GM18508 (cell line): ENCODE results near the gene TASP1.
"Not testable (repeated sequence)": the region's sequence is repeated elsewhere in the genome, so short reads cannot be mapped to it uniquely, and the experiment has no call there.

Experiments
- ATAC-seq: cut with Tn5 transposase; IDR thresholded peaks from one replicate; pipeline ENCODE4 v1.9.1; 2021; ENCODE audit warnings: moderate number of reproducible peaks; ENCODE audit not compliant: insufficient read depth, unreplicated experiment

The TASP1 gene

DNA sequence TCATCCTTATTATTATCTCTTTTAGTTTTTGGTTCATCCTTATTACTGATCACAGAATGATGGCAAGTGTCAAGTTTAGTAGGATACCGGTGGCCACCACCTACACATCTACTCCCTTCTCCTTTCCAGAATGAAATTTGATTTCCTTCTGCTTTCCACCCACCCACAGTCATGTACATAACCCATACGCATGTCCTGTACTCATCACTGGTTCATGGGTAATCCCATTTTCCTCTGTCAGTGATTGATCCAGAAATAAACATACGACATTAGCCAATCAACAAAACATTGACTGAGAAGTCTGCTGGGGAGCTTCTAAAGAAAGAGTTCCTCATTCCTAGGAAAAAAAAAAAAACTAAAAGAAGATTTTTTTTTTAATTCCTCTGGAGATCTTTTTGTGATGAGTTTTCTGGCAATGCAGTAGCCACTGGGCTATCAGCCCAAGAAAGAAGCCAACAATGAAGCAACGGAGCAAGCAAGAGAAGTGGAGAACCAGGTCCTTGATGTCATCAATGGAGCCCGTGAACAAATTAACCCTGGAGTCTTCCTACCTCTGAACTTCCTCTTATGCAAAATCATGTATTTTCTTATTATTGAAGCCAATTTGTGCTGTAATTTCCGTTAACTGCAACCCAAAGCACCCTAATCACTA is 127.8 kb downstream of the TASP1 start:
- ATAC-seq, result no peak

DNA sequence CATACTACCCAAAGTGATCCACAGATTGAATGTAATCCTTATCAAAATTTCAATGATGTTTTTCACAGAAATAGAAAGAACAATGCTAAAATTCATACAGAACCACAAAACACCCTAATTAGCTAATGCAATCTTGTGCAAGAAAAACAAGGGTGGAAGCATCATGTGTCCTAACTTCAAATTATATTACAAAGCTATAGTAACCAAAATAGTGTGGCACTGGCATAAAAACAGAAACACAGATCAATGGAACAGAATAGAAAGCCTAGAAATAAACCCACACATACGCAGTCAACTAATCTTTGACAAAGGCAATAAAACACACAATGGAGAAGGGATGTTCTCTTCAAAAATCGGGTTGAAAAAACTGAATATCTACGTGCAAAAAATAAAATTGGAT is 131.1 kb downstream of the TASP1 start:
- no peak for ATAC-seq

GRCh38 chr20:13501500-13501899 is 137.2 kb downstream of the TASP1 start:
- no peak for ATAC-seq

DNA sequence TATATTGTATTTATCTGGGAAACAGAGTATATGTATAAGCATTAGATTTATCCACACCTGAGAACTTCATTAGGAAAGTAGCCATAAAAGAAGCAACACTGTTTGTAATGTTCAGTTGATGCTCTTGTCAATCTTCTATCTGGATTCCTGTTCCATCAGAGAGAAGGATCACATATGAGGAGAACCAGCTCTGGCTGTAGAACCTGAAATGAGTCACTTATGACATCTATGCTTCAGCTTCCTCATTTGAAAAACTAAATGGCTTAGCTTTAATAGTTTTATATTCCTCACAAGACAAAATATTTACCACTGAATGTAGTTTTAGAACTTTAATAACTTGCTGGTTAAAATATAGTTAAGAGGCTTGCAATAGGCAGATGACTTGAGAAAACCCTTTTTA is 144.7 kb downstream of the TASP1 start:
- no peak for ATAC-seq

DNA sequence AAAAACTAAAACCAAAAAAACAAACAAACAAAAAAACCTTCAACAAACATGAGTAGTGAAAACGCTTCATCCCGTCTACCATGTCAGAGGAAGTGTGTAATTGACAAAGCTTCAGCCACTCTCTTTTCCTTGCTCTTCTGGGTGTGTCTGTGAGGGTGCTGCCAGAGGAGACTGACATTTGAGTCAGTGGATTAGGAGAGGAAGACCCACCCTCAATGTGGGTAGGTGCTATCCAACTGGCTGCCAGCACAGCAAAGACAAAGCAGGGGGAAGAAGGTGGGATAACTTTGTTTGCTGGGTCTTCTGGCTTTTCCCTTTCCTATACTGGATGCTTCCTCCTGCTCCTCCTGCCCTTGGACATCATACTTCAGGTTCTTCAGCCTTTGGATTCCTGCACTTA is 145.6 kb downstream of the TASP1 start:
- no peak for ATAC-seq

- no peak for ATAC-seq
Measured at GRCh38 chr20:13492001-13492481, 146.7 kb downstream of the TASP1 start.

- no peak for ATAC-seq
Measured at GRCh38 chr20:13487202-13487601, 151.5 kb downstream of the TASP1 start.

GRCh38 chr20:13486694-13487093 is 152.0 kb downstream of the TASP1 start:
- ATAC-seq, result no peak

GRCh38 chr20:13485576-13485975 is 153.2 kb downstream of the TASP1 start:
- ATAC-seq, result no peak

GRCh38 chr20:13485019-13485418 is 153.7 kb downstream of the TASP1 start:
- not testable (repeated sequence) for ATAC-seq

GRCh38 chr20:13483472-13483871 is 155.3 kb downstream of the TASP1 start:
- not testable (repeated sequence) for ATAC-seq

DNA sequence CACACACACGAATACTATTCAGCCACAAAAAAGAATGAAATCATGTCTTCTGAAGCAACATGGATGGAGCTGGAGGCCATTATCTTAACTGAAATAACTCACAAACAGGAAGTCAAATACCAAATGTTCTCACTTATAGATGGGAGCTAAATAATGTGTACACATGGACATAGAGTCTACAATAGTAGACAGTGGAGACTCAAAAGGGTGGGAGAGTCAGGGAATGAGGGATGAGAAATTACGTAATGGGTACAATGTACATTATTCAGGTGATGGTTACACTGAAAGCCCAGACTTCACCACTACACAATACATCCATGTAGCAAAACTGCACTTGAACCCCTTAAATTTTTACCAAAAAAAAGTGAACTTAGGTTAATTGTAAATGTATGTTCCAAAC is 160.4 kb downstream of the TASP1 start:
- no peak for ATAC-seq

DNA sequence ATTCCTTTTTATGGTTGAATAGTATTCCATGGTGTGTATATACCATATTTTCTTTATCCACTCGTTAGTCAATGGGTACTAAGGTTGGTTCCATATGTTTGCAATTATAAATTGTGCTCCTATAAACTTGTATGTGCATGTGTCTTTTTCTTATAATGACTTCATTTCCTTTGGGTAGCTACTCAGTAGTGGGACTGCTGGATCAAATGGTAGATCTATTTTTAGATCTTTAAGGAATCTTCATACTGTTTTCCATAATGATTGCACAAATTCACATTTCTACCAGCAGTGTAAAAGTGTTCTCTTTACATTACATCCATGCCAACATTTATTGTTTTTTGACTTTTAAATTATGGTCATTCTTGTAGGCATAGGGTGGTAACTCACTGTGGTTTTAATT is 164.3 kb downstream of the TASP1 start:
- no peak for ATAC-seq

GRCh38 chr20:13469262-13469661 is 169.5 kb downstream of the TASP1 start:
- no peak for ATAC-seq

DNA sequence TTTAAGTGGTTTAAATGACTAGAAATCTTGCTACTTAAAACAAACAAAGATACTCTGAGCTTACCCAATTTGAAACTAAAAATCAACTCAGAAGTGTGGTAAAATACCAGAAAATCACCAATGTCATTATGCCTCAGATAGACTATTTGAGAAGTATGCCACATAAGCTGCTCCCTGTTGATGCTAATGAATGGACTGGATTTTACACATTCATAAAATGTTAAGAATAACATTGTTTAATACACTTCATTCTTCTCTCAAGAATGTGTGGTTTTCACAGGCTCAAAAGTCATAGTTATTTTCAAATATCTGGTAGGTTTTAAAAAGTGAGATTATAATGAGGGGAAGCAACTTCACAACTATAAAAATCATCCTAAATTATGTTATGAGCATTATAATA is 170.6 kb downstream of the TASP1 start:
- ATAC-seq, result no peak

DNA sequence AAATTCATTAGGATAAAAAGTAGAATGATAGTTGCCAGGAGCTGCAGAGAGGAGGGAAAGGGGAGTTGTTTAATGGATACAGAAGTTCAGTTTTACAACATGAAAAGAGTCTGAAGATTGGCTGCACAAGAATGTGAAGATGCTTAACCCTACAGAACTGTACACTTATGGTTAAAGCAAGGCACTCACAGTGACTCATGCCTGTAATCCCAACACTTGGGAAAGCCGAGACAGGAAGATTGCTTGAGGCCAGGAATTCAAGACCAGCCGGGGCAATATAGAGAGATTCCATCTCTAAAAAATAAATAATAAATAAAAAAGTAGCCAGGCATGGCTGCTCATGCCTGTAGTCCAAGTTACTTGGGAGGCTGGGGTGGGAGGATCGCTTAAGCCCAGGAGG is 174.0 kb downstream of the TASP1 start:
- no peak for ATAC-seq

GRCh38 chr20:13461849-13462458 is 176.8 kb downstream of the TASP1 start:
- ATAC-seq, result no peak

DNA sequence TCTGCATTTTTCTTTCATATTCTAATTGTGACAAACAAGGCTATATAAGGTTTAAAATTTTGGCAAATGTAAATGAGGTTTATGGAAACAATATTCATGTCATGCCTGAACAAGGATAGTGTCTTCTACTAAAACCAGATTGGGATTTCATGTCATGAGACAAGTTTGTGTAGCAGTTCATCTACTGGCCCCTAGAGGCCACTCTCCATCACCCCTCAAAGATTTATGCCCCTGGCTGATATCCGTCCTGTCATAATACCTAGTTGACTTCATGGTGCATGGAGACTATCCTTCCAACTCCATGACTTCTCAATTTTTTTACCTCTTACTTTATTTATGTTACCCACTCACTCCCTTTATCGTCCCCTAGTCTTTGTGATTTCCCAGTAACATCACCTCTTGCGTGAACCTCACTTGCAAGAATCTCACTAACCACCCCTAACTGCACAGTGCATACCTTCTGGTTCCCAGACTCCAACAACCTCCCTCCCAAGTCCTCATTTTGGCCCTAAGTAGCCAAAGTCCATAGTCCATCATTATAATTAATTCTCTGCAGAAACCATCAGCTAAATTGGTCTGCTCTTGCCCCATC is 179.8 kb downstream of the TASP1 start:
- no peak for ATAC-seq

- no peak for ATAC-seq
Measured at GRCh38 chr20:13457487-13457886, 181.2 kb downstream of the TASP1 start.

GRCh38 chr20:13455713-13456112 is 183.0 kb downstream of the TASP1 start:
- no peak for ATAC-seq

DNA sequence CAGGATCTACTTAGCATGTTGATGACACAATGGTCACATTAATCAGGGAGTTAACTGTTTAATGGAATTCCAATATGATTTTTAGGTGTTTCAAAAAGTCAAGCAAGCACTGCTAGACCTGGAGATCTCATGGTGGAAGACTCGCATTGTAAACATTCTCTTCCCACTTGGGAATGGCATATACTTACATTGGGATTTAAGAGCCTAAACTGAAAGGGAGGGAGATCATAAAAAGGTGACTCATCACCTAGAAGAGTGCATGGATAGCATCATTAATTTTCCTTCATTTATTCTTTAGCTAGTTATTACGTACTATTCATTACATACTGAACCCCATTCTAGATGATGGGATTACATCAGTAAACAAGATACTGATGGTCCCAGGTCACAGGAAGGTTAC is 185.4 kb downstream of the TASP1 start:
- no peak for ATAC-seq
